ENCODE results near the gene TRRAP.
A peak's percentile ranks its signal among the peaks of the same experiment; 100 is the strongest.

The TRRAP gene

GRCh38 chr7:98870121-98870651 lies 8.1 kb upstream of the TRRAP start (continued):
- TF ChIP-seq, protein P1, sequence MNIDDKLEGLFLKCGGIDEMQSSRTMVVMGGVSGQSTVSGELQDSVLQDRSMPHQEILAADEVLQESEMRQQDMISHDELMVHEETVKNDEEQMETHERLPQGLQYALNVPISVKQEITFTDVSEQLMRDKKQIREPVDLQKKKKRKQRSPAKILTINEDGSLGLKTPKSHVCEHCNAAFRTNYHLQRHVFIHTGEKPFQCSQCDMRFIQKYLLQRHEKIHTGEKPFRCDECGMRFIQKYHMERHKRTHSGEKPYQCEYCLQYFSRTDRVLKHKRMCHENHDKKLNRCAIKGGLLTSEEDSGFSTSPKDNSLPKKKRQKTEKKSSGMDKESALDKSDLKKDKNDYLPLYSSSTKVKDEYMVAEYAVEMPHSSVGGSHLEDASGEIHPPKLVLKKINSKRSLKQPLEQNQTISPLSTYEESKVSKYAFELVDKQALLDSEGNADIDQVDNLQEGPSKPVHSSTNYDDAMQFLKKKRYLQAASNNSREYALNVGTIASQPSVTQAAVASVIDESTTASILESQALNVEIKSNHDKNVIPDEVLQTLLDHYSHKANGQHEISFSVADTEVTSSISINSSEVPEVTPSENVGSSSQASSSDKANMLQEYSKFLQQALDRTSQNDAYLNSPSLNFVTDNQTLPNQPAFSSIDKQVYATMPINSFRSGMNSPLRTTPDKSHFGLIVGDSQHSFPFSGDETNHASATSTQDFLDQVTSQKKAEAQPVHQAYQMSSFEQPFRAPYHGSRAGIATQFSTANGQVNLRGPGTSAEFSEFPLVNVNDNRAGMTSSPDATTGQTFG (tag by site-specific recombination; IDR thresholded peaks at IDR 0.05; ENCODE audit: borderline replicate concordance): no peak
- TF ChIP-seq ZNF112 (tag by site-specific recombination; IDR thresholded peaks at IDR 0.05): no peak
- TF ChIP-seq ZNF701 (tag by site-specific recombination; IDR thresholded peaks at IDR 0.05): no peak
- TF ChIP-seq MZF1 (tag by site-specific recombination; IDR thresholded peaks at IDR 0.05; ENCODE audit: borderline replicate concordance): no peak
- TF ChIP-seq ZNF549 (tag by site-specific recombination; IDR thresholded peaks at IDR 0.05): no peak
- TF ChIP-seq, protein P2, sequence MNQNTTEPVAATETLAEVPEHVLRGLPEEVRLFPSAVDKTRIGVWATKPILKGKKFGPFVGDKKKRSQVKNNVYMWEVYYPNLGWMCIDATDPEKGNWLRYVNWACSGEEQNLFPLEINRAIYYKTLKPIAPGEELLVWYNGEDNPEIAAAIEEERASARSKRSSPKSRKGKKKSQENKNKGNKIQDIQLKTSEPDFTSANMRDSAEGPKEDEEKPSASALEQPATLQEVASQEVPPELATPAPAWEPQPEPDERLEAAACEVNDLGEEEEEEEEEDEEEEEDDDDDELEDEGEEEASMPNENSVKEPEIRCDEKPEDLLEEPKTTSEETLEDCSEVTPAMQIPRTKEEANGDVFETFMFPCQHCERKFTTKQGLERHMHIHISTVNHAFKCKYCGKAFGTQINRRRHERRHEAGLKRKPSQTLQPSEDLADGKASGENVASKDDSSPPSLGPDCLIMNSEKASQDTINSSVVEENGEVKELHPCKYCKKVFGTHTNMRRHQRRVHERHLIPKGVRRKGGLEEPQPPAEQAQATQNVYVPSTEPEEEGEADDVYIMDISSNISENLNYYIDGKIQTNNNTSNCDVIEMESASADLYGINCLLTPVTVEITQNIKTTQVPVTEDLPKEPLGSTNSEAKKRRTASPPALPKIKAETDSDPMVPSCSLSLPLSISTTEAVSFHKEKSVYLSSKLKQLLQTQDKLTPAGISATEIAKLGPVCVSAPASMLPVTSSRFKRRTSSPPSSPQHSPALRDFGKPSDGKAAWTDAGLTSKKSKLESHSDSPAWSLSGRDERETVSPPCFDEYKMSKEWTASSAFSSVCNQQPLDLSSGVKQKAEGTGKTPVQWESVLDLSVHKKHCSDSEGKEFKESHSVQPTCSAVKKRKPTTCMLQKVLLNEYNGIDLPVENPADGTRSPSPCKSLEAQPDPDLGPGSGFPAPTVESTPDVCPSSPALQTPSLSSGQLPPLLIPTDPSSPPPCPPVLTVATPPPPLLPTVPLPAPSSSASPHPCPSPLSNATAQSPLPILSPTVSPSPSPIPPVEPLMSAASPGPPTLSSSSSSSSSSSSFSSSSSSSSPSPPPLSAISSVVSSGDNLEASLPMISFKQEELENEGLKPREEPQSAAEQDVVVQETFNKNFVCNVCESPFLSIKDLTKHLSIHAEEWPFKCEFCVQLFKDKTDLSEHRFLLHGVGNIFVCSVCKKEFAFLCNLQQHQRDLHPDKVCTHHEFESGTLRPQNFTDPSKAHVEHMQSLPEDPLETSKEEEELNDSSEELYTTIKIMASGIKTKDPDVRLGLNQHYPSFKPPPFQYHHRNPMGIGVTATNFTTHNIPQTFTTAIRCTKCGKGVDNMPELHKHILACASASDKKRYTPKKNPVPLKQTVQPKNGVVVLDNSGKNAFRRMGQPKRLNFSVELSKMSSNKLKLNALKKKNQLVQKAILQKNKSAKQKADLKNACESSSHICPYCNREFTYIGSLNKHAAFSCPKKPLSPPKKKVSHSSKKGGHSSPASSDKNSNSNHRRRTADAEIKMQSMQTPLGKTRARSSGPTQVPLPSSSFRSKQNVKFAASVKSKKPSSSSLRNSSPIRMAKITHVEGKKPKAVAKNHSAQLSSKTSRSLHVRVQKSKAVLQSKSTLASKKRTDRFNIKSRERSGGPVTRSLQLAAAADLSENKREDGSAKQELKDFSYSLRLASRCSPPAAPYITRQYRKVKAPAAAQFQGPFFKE (tag by site-specific recombination; IDR thresholded peaks at IDR 0.05; ENCODE audit: borderline replicate concordance): no peak
- no peak for TF ChIP-seq ZNF626 (tag by site-specific recombination; IDR thresholded peaks at IDR 0.05)
- no peak for TF ChIP-seq ZNF184 (tag by site-specific recombination; IDR thresholded peaks at IDR 0.05)
- peak; percentile 93 for TF ChIP-seq ZNF335 (tag by site-specific recombination; conservative IDR thresholded peaks at IDR 0.05)
- TF ChIP-seq, protein P3, sequence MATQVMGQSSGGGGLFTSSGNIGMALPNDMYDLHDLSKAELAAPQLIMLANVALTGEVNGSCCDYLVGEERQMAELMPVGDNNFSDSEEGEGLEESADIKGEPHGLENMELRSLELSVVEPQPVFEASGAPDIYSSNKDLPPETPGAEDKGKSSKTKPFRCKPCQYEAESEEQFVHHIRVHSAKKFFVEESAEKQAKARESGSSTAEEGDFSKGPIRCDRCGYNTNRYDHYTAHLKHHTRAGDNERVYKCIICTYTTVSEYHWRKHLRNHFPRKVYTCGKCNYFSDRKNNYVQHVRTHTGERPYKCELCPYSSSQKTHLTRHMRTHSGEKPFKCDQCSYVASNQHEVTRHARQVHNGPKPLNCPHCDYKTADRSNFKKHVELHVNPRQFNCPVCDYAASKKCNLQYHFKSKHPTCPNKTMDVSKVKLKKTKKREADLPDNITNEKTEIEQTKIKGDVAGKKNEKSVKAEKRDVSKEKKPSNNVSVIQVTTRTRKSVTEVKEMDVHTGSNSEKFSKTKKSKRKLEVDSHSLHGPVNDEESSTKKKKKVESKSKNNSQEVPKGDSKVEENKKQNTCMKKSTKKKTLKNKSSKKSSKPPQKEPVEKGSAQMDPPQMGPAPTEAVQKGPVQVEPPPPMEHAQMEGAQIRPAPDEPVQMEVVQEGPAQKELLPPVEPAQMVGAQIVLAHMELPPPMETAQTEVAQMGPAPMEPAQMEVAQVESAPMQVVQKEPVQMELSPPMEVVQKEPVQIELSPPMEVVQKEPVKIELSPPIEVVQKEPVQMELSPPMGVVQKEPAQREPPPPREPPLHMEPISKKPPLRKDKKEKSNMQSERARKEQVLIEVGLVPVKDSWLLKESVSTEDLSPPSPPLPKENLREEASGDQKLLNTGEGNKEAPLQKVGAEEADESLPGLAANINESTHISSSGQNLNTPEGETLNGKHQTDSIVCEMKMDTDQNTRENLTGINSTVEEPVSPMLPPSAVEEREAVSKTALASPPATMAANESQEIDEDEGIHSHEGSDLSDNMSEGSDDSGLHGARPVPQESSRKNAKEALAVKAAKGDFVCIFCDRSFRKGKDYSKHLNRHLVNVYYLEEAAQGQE (tag by site-specific recombination; IDR thresholded peaks at IDR 0.05): no peak
- peak; percentile 49; the same call in 1 of the 2 replicates for TF ChIP-seq KLF8 (tag by site-specific recombination; IDR thresholded peaks at IDR 0.05)
- TF ChIP-seq, protein P4, sequence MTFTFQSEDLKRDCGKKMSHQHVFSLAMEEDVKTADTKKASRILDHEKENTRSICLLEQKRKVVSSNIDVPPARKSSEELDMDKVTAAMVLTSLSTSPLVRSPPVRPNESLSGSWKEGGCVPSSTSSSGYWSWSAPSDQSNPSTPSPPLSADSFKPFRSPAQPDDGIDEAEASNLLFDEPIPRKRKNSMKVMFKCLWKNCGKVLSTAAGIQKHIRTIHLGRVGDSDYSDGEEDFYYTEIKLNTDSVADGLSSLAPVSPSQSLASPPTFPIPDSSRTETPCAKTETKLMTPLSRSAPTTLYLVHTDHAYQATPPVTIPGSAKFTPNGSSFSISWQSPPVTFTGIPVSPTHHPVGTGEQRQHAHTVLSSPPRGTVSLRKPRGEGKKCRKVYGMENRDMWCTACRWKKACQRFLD (tag by site-specific recombination; IDR thresholded peaks at IDR 0.05): no peak
- no peak for TF ChIP-seq ZFP41 (tag by site-specific recombination; IDR thresholded peaks at IDR 0.05; ENCODE audit: borderline replicate concordance)
- no peak for TF ChIP-seq KLF7 (tag by site-specific recombination; IDR thresholded peaks at IDR 0.05; ENCODE audit: borderline replicate concordance)
- TF ChIP-seq ZNF792 (tag by site-specific recombination; IDR thresholded peaks at IDR 0.05): no peak
- TF ChIP-seq ZNF2 (tag by site-specific recombination; IDR thresholded peaks at IDR 0.05): no peak
- no peak for TF ChIP-seq ZNF596 (tag by site-specific recombination; IDR thresholded peaks at IDR 0.05)
- no peak for TF ChIP-seq ZNF132 (tag by site-specific recombination; IDR thresholded peaks at IDR 0.05; ENCODE audit: borderline replicate concordance)
- TF ChIP-seq, protein P5, sequence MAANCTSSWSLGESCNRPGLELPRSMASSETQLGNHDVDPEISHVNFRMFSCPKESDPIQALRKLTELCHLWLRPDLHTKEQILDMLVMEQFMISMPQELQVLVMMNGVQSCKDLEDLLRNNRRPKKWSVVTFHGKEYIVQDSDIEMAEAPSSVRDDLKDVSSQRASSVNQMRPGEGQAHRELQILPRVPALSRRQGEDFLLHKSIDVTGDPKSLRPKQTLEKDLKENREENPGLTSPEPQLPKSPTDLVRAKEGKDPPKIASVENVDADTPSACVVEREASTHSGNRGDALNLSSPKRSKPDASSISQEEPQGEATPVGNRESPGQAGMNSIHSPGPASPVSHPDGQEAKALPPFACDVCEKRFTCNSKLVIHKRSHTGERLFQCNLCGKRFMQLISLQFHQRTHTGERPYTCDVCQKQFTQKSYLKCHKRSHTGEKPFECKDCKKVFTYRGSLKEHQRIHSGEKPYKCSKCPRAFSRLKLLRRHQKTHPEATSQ (tag by site-specific recombination; IDR thresholded peaks at IDR 0.05): no peak
- TF ChIP-seq ZNF221 (tag by site-specific recombination; IDR thresholded peaks at IDR 0.05; ENCODE audit: borderline replicate concordance): no peak
- no peak for TF ChIP-seq ZNF837 (tag by site-specific recombination; IDR thresholded peaks at IDR 0.05)
- no peak for TF ChIP-seq ZNF544 (tag by site-specific recombination; IDR thresholded peaks at IDR 0.05)
- no peak for TF ChIP-seq ZNF791 (tag by site-specific recombination; IDR thresholded peaks at IDR 0.05)
- TF ChIP-seq, protein P6, sequence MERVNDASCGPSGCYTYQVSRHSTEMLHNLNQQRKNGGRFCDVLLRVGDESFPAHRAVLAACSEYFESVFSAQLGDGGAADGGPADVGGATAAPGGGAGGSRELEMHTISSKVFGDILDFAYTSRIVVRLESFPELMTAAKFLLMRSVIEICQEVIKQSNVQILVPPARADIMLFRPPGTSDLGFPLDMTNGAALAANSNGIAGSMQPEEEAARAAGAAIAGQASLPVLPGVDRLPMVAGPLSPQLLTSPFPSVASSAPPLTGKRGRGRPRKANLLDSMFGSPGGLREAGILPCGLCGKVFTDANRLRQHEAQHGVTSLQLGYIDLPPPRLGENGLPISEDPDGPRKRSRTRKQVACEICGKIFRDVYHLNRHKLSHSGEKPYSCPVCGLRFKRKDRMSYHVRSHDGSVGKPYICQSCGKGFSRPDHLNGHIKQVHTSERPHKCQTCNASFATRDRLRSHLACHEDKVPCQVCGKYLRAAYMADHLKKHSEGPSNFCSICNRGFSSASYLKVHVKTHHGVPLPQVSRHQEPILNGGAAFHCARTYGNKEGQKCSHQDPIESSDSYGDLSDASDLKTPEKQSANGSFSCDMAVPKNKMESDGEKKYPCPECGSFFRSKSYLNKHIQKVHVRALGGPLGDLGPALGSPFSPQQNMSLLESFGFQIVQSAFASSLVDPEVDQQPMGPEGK (tag by site-specific recombination; IDR thresholded peaks at IDR 0.05): peak; percentile 90

Data from HEK293 (cell line).